ENCODE results near the gene STYXL2.

The STYXL2 gene

DNA sequence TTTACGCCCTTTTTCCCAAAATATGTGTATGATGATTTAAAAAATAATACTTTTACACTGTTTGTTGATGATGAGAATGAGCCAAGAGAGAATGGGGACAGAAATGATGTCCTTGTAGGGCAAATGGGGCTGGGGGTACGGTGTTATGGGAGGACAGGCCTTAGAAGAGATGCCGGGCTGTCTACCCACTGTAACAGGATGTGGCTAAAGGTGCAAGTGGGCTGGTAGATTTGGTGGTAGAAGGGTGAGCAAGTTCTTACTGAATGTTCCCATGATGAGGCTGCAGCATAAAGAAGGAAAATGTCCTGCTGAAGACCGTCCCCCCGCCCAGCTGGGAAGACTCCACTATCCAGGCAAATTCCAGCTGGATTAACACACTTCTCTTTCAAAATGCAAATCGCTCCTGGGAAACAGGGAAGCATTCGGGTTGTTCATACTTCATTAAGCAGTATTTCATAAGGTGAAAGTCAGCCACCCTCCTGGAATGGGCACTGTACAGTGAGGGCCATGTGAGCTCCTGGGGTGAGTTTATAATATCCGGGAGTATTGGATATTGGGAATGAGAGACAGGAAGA, 17.7 kb upstream of the STYXL2 start:
- TF ChIP-seq ZNF266 (tag by site-specific recombination; IDR thresholded peaks at IDR 0.05; ENCODE audit: low read depth): no peak
- TF ChIP-seq, protein P1, sequence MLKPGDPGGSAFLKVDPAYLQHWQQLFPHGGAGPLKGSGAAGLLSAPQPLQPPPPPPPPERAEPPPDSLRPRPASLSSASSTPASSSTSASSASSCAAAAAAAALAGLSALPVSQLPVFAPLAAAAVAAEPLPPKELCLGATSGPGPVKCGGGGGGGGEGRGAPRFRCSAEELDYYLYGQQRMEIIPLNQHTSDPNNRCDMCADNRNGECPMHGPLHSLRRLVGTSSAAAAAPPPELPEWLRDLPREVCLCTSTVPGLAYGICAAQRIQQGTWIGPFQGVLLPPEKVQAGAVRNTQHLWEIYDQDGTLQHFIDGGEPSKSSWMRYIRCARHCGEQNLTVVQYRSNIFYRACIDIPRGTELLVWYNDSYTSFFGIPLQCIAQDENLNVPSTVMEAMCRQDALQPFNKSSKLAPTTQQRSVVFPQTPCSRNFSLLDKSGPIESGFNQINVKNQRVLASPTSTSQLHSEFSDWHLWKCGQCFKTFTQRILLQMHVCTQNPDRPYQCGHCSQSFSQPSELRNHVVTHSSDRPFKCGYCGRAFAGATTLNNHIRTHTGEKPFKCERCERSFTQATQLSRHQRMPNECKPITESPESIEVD (tag by site-specific recombination; IDR thresholded peaks at IDR 0.05): no peak
- no peak for TF ChIP-seq ZNF843 (tag by site-specific recombination; IDR thresholded peaks at IDR 0.05)
- no peak for TF ChIP-seq ZNF548 (tag by site-specific recombination; IDR thresholded peaks at IDR 0.05)
- TF ChIP-seq ZNF121 (tag by site-specific recombination; IDR thresholded peaks at IDR 0.05): no peak
- no peak for TF ChIP-seq ZNF114 (tag by site-specific recombination; IDR thresholded peaks at IDR 0.05)
- no peak for TF ChIP-seq ZNF529 (tag by site-specific recombination; IDR thresholded peaks at IDR 0.05; ENCODE audit: insufficient replicate concordance)
- no peak for TF ChIP-seq ZNF341 (tag by site-specific recombination; IDR thresholded peaks at IDR 0.05; ENCODE audit: low read depth)
- no peak for TF ChIP-seq ZNF621 (tag by site-specific recombination; IDR thresholded peaks at IDR 0.05)
- no peak for TF ChIP-seq ZNF311 (tag by site-specific recombination; IDR thresholded peaks at IDR 0.05; ENCODE audit: borderline replicate concordance)
- no peak for TF ChIP-seq ZNF214 (tag by site-specific recombination; IDR thresholded peaks at IDR 0.05; ENCODE audit: borderline replicate concordance)
- TF ChIP-seq ZNF747 (tag by site-specific recombination; IDR thresholded peaks at IDR 0.05): no peak
- TF ChIP-seq ZNF366 (tag by site-specific recombination; conservative IDR thresholded peaks at IDR 0.05): no peak
- CTCF ChIA-PET: interaction anchor here (0.8 to 1.0 kb wide), 2 partner anchors 9 to 40 kb away, joined by 3 to 4 read pairs; no protein-coding TSS in a partner anchor

DNA sequence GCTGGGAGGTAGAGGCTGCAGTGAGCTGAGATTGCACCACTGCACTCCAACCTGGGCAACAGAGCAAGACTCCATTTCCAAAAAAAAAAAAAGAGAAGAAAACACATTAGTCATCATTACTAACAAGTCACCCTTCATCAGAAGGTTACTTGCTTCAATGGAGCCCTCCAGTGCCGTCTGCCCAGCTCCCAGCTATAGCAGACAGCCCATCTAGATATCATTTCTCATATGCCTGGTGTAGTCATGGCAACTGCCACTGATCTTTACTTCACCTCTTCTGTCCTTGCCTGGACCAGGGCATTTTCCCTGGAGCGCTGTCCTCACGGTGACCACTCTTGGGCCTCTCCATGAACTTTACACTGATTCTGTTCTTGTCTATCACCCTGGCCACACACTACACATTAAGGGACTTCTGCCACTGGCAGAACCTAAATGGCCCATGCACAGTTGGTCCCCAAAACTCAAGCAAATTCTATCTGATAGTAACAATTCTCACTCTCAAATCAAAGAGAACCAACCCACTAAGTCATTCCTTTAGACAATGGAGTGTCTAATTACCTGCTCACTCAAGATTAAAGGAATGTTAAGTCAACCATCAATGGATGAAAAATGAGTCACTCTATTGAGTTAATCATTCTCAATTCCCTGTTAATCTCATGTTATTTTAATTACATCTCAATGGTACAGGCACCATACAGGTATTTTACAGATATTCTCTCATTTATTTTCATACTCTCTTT, 16.6 kb upstream of the STYXL2 start:
- POLR2A ChIA-PET: interaction anchor here (0.7 kb wide), 1 partner anchor 259 kb away, joined by 5 read pairs; no protein-coding TSS in a partner anchor
- Histone ChIP-seq H3K9me3 (ENCODE audit: control insufficient read depth, insufficient read depth, low read depth, low read length) (no peaks in the 10 kb centered on the region), H3K27ac (ENCODE audit: extremely low read depth, low read depth, low read length) (no peak overlapping the region), H3K4me3 (ENCODE audit: low read depth, low read length) (no peak overlapping the region), H3K36me3 (ENCODE audit: control insufficient read depth in 2 of 2, insufficient read depth in 1 of 2, low read length in 2 of 2) (no peaks in the 10 kb centered on the region), H3K4me1 (ENCODE audit: control insufficient read depth, insufficient read depth, low read length) (no peaks in the 10 kb centered on the region)
- CTCF ChIA-PET: interaction anchor here (1.0 kb wide), 1 partner anchor 39 kb away, joined by 4 read pairs; no protein-coding TSS in a partner anchor
- TF ChIP-seq ZNF10 (tag by site-specific recombination; IDR thresholded peaks at IDR 0.05): no peak
- TF ChIP-seq KLF1 (tag by site-specific recombination; IDR thresholded peaks at IDR 0.05): no peak
- no peak for TF ChIP-seq OVOL3 (tag by site-specific recombination; IDR thresholded peaks at IDR 0.05)
- TF ChIP-seq, protein P2, sequence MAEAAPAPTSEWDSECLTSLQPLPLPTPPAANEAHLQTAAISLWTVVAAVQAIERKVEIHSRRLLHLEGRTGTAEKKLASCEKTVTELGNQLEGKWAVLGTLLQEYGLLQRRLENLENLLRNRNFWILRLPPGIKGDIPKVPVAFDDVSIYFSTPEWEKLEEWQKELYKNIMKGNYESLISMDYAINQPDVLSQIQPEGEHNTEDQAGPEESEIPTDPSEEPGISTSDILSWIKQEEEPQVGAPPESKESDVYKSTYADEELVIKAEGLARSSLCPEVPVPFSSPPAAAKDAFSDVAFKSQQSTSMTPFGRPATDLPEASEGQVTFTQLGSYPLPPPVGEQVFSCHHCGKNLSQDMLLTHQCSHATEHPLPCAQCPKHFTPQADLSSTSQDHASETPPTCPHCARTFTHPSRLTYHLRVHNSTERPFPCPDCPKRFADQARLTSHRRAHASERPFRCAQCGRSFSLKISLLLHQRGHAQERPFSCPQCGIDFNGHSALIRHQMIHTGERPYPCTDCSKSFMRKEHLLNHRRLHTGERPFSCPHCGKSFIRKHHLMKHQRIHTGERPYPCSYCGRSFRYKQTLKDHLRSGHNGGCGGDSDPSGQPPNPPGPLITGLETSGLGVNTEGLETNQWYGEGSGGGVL (tag by site-specific recombination; IDR thresholded peaks at IDR 0.05): no peak
- TF ChIP-seq REPIN1 (tag by site-specific recombination; IDR thresholded peaks at IDR 0.05; ENCODE audit: low read depth): no peak
- TF ChIP-seq ZNF112 (tag by site-specific recombination; IDR thresholded peaks at IDR 0.05): no peak
- no peak for TF ChIP-seq KLF9 (tag by site-specific recombination; IDR thresholded peaks at IDR 0.05; ENCODE audit: low read depth)
- TF ChIP-seq ZNF664 (tag by site-specific recombination; IDR thresholded peaks at IDR 0.05): no peak
- no peak for TF ChIP-seq RBAK (tag by site-specific recombination; IDR thresholded peaks at IDR 0.05)
- TF ChIP-seq, protein P3, sequence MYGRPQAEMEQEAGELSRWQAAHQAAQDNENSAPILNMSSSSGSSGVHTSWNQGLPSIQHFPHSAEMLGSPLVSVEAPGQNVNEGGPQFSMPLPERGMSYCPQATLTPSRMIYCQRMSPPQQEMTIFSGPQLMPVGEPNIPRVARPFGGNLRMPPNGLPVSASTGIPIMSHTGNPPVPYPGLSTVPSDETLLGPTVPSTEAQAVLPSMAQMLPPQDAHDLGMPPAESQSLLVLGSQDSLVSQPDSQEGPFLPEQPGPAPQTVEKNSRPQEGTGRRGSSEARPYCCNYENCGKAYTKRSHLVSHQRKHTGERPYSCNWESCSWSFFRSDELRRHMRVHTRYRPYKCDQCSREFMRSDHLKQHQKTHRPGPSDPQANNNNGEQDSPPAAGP (tag by site-specific recombination; IDR thresholded peaks at IDR 0.05): no peak
- TF ChIP-seq ZNF76 (tag by site-specific recombination; IDR thresholded peaks at IDR 0.05; ENCODE audit: borderline replicate concordance, low read depth): no peak

More for the DNA sequence above, 17.7 kb upstream of the STYXL2 start:
- H3K9me3 ChIP-seq (ENCODE audit: control insufficient read depth, insufficient read depth, low read depth, low read length): no peaks in the 10 kb centered on the region
- no peak overlapping the region for H3K27ac ChIP-seq (ENCODE audit: extremely low read depth, low read depth, low read length)
- H3K4me3 ChIP-seq (ENCODE audit: low read depth, low read length): no peak overlapping the region
- H3K36me3 ChIP-seq (ENCODE audit: control insufficient read depth in 2 of 2, insufficient read depth in 1 of 2, low read length in 2 of 2): no peaks in the 10 kb centered on the region
- H3K4me1 ChIP-seq (ENCODE audit: control insufficient read depth, insufficient read depth, low read length): no peaks in the 10 kb centered on the region
- POLR2A ChIA-PET: interaction anchor here (0.7 kb wide), 1 partner anchor 258 kb away, joined by 5 read pairs; no protein-coding TSS in a partner anchor
